ENCODE measurements around the gene CACNB2.
A peak's percentile ranks its signal among the peaks of the same experiment; 100 is the strongest.

The CACNB2 gene

DNA sequence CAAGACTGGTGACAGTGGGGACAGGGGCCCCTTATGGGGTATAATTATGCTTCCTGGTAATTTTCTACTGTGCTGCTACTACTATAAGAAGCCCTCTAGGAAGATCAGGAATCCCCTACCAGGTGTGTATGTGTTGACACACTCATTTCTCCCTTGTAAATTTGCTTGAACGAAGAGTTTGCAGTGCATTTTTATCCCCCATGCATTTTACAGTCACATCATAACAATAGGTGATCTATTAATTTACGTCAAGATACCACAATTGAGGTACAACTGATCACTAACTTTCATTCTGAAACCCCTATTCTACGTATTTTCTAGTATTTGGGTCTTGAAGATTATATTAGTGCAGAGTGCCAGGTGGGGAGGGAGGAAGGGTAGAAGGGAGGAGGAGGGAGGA, 258.9 kb downstream of the CACNB2 start:
- no peak for DNase-seq

GRCh38 chr10:18400201-18400905, 260.1 kb downstream of the CACNB2 start:
- peak in 12 of 56 donors; percentile 2 to 47 (median 8) for DNase-seq

DNA sequence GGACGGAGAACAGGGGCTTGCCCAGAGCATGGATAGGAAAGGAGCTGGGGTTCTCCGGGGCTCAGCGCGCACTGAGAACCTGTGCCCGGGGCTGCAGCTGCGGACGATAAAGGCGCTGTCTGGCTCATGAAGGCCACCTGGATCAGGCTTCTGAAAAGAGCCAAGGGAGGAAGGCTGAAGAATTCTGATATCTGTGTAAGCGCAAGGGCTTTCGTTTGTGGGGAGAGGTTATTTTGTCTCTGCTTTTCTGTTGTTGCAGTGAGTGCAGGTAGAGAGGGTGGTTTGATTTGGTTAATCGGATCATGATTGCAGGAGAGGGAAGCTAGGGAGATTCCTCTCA, 260.7 kb downstream of the CACNB2 start:
- DNase-seq, result peak in 5 of 56 donors; percentile 2 to 11 (median 6)

- DNase-seq, result no peak
These were observed 261.4 kb downstream of the CACNB2 start for GRCh38 chr10:18401416-18402195.

DNA sequence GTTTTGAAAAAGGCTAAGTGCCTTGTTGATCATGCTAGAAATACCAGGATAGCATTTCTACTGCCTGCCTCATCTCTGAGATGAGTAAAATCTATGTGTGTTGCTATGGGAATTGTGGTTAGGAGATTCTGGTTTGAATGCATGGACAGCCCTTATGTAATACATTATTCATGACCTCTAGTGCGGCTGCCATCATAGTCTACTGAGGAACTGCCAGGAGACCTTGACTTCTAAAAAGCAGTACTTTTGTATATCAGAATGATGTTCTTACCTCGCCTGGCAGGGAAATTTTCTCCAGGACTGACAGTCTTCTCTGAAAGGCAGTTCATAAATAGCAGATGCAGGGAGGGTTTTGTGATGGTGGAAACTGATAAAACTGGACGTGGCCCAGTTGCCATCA, 262.6 kb downstream of the CACNB2 start:
- DNase-seq, result no peak

DNA sequence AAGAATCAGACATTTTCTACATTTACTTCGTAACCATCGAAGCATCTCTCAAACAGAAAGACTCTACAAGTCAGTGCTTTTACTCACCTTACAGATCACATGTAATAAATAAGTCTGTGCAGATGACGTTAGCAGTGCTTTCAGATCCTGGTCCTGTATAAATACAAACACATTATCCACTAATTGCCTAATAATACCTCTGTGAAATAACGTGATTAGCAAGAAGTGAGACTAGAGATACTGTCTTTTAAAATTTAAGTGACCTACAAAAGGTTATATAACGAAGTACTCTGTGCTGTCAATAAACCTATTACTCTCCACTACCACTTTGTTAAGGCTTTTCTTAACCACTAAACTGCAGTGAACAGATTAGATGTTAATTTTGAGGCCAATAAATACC, 264.3 kb downstream of the CACNB2 start:
- no peak for DNase-seq

DNA sequence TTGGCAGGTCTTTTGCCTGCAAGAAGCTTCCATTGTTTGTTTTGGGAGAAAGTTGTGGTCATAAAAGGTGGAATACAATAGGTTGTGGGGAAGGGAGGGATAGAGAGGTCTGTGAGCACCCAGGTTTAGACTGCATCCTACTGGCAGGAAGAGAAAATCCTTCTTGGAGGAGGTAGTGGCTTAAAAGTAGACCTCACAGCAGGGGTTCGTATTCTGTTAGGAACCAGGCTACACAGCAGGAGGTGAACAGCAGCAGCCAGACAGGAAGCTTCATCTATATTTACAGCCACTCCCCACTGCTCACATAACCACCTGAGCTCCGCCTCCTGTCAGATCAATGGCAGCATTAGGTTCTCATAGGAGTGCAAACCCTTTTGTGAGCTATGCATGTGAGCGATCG, 265.9 kb downstream of the CACNB2 start:
- no peak for DNase-seq

DNA sequence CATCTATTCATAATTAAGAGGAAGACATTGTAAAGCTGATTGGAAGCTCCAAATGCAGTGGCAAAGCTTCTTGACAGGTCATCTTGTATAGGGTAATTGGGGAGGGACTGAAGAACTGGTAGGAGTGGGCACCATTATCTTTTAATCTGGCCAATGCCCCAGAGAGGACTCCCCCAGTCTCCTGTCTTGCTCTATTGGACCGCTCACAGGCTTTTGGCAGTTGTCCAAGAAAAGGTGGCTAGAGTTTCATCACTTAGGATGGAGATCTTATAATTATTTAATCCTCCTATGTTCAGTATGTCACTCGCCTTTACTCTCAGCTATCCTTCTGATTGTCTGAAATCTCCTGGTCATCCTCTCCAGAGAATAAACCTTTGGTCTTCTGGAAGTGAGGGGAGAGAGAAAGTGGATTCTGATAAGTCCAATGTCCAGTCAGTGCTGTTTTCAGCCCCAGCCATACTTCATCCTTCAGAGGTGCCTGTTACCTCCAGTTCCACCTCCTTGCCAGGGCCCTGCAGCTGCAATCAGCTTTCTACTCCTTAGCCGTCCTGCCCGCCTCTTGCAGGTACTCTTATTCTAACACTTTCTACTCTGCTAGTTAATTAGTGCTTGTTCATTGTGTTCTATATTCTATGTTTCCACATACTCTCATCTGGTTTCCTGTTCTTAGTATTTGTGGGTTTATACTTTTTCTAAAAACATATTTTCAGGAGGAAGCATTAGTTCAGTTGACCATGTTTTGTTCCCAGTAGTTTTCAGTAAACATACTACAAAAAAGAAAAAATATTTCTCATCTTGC, 269.6 kb downstream of the CACNB2 start:
- no peak for DNase-seq

- no peak for DNase-seq
These were observed 273.8 kb downstream of the CACNB2 start for GRCh38 chr10:18414061-18414460.

DNA sequence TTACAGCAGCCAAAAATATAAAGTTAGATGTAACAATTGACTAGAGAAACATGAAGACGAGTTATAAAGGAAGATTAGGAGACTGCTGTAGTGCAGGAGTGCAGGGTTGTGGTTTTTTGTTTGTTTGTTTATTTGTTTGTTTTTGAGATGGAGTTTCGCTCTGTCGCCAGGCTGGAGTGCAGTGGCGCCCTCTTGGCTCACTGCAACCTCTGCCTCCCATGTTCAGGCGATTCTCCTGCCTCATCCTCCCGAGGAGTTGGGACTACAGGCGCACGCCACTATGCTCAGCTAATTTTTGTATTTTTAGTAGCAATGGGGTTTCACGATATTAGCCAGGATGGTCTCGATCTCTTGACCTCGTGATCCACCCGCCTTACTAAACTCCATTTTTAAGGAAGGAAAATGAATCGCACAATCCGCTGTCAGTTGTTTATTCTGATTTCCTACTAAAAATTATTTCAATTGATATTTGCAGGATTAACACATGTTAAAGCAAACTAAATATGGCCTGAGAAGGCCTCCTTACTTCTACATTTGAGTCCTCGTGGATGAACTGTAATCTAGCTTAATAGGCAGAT, 277.8 kb downstream of the CACNB2 start:
- no peak for DNase-seq

- DNase-seq, result peak in 4 of 56 donors; percentile 2 to 28 (median 16)
These were observed 278.5 kb downstream of the CACNB2 start for GRCh38 chr10:18418541-18419215.

- DNase-seq, result no peak
These were observed 279.7 kb downstream of the CACNB2 start for GRCh38 chr10:18419945-18420344.

DNA sequence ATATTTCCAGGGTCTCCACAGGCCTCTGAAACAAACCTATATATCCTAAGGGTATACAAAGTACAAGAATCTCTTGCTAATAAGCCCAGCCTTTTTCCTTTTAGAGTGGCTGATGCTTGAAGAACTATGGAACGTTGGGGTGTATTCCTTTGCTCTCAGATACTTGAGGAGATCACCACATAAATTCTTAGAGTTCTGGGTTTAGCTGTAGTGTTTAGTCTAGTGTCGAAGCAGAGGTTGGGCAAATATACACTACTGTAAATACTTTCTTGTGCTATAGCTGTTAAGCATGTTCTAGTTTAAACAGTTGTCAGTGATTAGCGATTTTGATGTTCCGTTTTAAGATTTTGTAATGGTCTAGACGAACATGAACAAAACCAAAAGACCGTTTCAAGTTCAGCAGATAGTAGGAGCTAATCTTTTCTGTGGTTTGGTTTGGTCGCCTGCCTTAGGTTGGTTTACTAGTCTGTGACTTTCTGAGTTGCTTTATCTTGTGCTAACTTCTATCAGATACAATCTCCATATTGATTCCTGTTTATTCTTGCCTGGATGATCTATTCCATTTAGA, 281.6 kb downstream of the CACNB2 start:
- DNase-seq, result no peak

- DNase-seq, result no peak
These were observed 282.9 kb downstream of the CACNB2 start for GRCh38 chr10:18423058-18423637.

DNA sequence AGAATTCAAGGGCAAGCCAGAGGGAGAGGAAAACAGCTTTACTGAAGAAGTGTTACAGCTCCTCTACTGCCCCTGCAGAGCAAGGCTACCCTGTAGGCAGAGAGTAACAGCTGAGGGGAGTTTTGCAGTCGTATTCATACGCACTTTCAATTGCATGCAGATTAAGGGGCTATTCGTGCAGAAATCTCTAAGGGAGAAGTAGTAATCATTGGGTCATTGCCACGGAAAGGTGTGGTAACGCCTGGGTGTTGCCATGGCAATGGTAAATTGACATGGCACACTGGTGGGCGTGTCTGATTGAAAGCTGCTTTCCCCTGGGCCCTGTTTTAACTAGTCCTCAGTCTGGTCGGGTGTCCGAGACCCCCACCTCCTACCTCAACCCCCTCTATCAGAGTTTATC, 284.0 kb downstream of the CACNB2 start:
- no peak for DNase-seq

- no peak for DNase-seq
These were observed 289.1 kb downstream of the CACNB2 start for GRCh38 chr10:18429335-18429734.

DNA sequence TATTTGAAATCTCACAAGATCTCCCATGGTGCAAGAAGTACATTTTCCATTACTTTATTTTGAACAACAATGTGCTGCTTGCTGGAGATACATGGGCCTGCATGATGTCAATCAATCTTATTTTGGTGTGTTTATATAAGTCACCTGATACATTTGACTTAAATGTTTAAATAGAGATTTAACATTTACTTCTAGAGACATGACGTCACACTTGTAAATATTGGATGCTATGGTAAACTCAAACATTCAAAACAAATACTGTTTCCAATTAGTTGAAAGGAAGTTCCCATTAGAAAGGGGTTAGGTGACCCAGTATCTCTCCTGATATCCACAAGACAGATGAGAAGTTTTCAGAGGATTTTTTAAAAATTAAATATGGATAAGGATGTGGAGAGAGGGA, 296.7 kb downstream of the CACNB2 start:
- no peak for DNase-seq

- no peak for DNase-seq
These were observed 297.3 kb downstream of the CACNB2 start for GRCh38 chr10:18437486-18437885.

DNA sequence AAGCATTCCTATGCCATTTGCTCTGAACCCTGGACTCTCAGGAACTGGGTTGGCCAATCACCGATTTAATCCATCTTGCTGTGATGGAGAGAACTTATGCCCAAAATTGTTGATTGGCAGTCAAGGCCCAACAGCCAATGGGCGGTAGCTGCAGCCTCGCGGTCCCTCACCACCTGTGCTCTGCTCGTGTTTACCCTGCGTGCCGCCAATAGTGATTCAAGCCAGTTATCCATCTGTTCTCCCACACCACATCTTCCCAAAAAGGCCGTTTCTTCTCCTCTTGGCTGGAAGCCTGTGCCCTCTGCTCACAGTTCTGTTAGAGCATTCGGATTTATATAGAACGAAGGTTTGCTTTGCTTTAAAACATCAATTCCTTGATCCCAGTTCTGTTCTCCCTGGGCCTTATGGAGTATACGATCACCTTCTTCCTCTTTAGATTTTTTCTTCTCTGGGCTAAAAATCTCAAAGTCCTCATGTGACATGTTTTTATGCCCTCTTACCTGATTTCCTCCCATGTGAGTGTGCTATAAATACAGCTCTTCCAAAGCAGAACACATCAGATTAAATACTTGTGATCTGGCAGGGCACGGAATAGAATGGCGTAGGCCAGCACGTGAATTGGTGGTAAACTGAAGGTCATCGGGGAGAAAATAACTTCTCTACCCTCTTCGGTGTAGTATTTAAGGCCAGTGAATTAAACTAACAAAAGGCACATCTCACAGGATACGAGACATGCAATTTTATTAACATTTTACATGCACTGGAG, 298.3 kb downstream of the CACNB2 start:
- DNase-seq, result no peak

DNA sequence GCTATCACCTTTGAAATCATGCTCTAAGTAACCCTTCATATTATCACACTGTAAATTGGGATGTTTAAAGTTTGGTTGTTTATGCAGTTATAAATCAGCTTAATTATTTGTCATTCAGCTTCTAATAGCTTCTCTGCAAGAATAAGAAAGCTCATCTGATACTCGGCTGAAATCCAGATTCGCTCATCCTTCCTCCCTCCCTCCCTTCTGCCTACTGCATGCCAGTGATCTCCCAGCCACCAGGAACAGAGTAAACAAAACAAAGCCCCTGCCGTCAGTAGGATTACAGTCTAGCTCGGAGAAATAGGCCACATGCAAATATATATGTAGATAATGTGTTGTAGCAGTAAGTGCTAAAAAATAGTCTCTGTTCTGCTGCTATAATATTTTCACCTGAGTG, 299.4 kb downstream of the CACNB2 start:
- DNase-seq, result no peak

All from nucleus accumbens (tissue), 56 donors.